ENCODE measurements around the gene ST6GALNAC3.

DNA sequence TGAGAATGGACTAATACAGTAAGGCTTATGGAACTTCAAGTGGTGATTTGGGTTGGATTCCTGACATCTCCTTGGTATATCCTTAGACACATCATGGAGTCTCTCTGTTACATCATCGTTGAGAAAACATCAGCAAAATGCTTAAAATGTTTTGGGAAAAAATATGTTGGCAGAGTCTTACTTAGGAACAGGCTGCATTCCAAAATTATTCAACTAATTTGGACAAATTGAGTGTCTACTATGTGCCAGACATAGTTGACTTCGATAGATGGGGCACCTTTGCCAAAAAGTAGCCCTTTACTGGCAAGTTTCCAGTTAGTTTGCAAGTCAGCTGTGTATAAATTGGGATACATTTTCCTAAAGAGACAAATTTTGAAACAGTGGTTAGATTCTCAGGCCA is 539.3 kb downstream of the ST6GALNAC3 start:
- TF ChIP-seq CTCF (conservative IDR thresholded peaks at IDR 0.05; ENCODE audit: low read length) (no peak), EZH2phosphoT487 (IDR thresholded peaks at IDR 0.05; ENCODE audit: borderline replicate concordance) (no peak)

Measured in Loucy (cell line).